Natural killer cell treated with Interleukin-12 subunit alpha and Interleukin-12 subunit beta and Interleukin-15 and Interleukin-18, amount 100 ng/mL, for 72 hours (primary cell): ENCODE results near the gene PRKN. TPM values are rescaled to one million over a fixed set of nuclear protein-coding genes. Genes with fewer than 3 reads are reported as not detected.

Source experiments
- ATAC-seq, 2 donors: fragments of 150-1000 bp; cut with Tn5 transposase in 1 of 2; sonication (Bioruptor Pico), chemical (Tn5 transposase) in 1 of 2; 2 replicates each; pipeline ENCODE4 v1.10.0; 2021
- DNase-seq: peaks from one replicate; pipeline ENCODE4 v3.0.0; 2022; ENCODE audit warnings: low spot score
- H3K27ac Mint-ChIP-seq, 2 donors: 1 replicate in 1 of 2; 2 replicates in 1 of 2; pipeline ENCODE4 v1.8.0; 2022; ENCODE audit warnings: mixed read lengths in 2 of 2, mild to moderate bottlenecking in 1 of 2, moderate library complexity in 1 of 2
- H3K27me3 Mint-ChIP-seq, 2 donors: 1 replicate in 1 of 2; 2 replicates in 1 of 2; pipeline ENCODE4 v1.8.0; 2022; ENCODE audit warnings: mixed read lengths in 2 of 2
- H3K36me3 Mint-ChIP-seq: one replicate; pipeline ENCODE4 v1.8.0; 2022; ENCODE audit warnings: mixed read lengths
- H3K4me1 Mint-ChIP-seq, 2 donors: 1 replicate in 1 of 2; 2 replicates in 1 of 2; pipeline ENCODE4 v1.8.0; 2022; ENCODE audit warnings: low read depth in 2 of 2, mixed read lengths in 2 of 2, mild to moderate bottlenecking in 1 of 2
- H3K4me3 Mint-ChIP-seq: one replicate; pipeline ENCODE4 v1.8.0; 2022; ENCODE audit warnings: mixed read lengths
- H3K9me3 Mint-ChIP-seq: 2 replicates; pipeline ENCODE4 v1.8.0; 2022; ENCODE audit warnings: mixed read lengths
- total RNA-seq, 2 donors: library from RNA; stranded (reverse); gene quantifications; one replicate each; pipeline ENCODE4 v1.2.3, GENCODE V29; 2022

Gene PRKN
- total RNA-seq, 2 donors from 2014 or later: not detected

DNA sequence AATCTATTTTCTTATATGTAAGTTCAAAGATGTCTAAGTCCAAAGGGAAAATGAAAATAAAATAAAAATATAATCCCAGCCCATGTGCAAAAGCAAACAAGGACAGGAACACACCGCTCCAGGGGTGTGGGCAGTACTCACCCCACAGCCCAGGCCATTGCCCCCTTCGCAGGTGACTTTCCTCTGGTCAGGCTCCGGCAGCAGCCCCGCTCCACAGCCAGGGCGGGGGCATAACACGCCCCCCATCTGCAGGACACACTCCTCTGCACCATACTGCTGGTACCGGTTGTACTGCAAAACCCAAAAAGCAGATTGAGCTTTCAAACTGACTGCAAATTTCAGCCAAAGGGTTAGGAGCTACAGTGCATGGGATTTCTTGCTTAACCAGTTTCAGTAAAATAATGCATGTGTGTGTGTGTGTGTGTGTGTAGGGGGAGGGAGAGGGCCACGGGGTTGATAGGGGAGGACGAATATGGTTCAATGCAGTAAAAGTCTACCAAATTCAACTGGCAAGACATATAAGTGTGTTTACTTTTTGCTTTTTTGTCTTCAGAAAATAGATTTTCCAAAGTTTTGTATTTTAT, 1178.8 kb downstream of the PRKN start:
- H3K27ac Mint-ChIP-seq: no peak overlapping the region
- H3K4me1 Mint-ChIP-seq: no peaks in the 10 kb centered on the region
- DNase-seq (no peak), ATAC-seq (no peak)
- no peaks in the 10 kb centered on the region for H3K36me3 Mint-ChIP-seq
- H3K27me3 Mint-ChIP-seq: peaks cover 5 to 15% of the 10 kb centered on the region in 2 donors
- H3K4me3 Mint-ChIP-seq: no peak overlapping the region
- H3K9me3 Mint-ChIP-seq: no peaks in the 10 kb centered on the region

DNA sequence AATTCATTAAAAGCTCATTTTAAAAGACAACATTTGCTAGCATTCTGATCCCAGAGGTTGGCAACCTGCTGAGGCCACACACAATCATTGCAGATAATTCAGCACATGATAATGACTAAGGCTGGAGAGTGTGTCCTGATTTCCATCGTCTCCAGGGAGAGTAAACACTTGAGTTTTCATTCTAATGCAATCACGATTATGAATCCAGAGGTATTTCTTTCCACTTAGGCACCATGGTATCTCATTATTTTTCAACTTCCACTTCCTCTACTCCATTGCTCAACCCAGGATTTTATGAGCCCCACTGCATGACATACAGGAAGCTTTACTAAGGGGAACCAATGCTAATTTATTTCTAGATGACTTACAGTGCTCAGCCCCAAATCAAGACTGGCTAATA, 1179.9 kb downstream of the PRKN start:
- Mint-ChIP-seq H3K27ac (no peak overlapping the region), H3K4me3 (no peak overlapping the region), H3K36me3 (no peaks in the 10 kb centered on the region), H3K4me1 (no peaks in the 10 kb centered on the region), H3K27me3 (peaks cover 5 to 8% of the 10 kb centered on the region in 2 donors), H3K9me3 (no peaks in the 10 kb centered on the region)
- ATAC-seq: no peak
- no peak for DNase-seq

DNA sequence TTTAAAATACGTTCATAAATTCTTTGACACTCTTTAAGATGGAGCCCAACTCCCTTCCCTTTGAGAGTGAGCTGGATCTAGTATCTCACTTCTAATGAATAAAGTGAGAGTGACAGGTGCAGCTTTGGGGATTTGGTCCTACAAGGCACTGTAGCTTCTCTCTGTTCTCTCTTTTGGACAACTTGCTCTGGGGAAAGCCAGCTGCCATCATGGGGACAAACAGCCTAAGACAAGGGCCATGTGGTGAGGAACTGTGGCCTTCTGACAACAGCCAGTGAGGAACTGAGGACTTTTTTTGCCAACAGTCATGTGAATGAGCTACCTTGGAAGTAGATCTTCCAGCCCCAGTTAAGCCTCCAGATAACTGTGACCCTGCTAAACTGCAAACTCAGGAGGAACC, 1180.9 kb downstream of the PRKN start:
- no peak overlapping the region for H3K4me3 Mint-ChIP-seq
- peaks cover 5 to 13% of the 10 kb centered on the region in 2 donors for H3K27me3 Mint-ChIP-seq
- H3K36me3 Mint-ChIP-seq: no peaks in the 10 kb centered on the region
- H3K27ac Mint-ChIP-seq: no peak overlapping the region
- H3K9me3 Mint-ChIP-seq: no peaks in the 10 kb centered on the region
- DNase-seq (no peak), ATAC-seq (no peak)
- H3K4me1 Mint-ChIP-seq: no peaks in the 10 kb centered on the region

DNA sequence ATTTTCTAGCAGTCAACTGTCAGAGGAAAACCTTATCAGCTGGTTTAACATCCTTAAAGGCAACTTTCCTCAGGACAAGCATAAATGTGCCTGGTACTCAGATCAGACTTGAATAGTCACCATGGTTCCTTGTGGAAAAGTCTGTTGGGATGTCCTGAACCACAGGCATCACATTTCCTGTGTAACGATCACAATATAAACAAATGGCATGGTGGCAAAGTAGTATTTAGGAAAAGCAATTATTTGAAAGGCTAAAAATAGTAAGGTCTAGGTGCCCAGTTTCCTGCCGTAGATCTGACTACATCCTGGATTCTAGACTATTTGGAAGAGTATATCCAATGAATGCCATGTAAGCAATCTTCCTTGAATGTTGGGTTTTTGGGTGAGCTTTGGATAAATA, 1181.8 kb downstream of the PRKN start:
- Mint-ChIP-seq H3K27me3 (peaks cover 5 to 8% of the 10 kb centered on the region in 2 donors), H3K4me1 (no peaks in the 10 kb centered on the region), H3K36me3 (no peaks in the 10 kb centered on the region), H3K9me3 (no peaks in the 10 kb centered on the region), H3K4me3 (no peak overlapping the region), H3K27ac (no peak overlapping the region)
- ATAC-seq: no peak
- no peak for DNase-seq

DNA sequence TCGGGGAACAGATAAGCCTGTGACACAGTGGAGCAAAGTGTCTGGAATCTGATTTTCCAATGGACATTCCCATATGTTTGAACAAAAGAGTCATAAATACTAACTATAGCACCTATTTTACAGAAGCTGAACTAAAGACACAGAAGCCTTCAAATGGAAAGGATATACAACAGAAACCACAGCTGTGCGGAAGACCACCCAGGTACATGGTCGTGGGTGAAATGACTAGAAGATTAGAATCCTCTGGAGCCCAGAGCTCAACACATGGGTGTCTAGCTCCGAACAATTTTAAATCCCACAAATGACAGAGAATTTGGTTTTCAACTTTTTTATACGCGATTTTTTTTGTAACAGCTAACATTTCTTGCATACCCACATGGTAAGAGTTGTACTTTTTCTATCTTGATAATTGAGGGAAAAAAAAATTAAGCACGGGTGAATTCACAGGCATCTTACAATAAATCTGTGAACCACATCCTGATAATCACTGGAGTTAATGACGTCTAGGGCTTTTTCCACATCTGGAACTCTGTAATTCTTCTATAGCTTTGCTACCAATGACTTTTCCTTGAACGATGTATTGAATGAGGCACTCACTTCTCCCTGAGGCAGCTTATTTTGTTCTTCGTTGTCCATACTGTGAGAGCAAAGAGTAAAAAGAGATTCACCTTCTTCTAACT, 1182.6 kb downstream of the PRKN start:
- DNase-seq: no peak
- ATAC-seq: no peak
- Mint-ChIP-seq H3K4me1 (no peaks in the 10 kb centered on the region), H3K27me3 (peaks cover 5 to 8% of the 10 kb centered on the region in 2 donors), H3K9me3 (no peaks in the 10 kb centered on the region), H3K4me3 (no peak overlapping the region), H3K27ac (no peak overlapping the region), H3K36me3 (no peaks in the 10 kb centered on the region)

DNA sequence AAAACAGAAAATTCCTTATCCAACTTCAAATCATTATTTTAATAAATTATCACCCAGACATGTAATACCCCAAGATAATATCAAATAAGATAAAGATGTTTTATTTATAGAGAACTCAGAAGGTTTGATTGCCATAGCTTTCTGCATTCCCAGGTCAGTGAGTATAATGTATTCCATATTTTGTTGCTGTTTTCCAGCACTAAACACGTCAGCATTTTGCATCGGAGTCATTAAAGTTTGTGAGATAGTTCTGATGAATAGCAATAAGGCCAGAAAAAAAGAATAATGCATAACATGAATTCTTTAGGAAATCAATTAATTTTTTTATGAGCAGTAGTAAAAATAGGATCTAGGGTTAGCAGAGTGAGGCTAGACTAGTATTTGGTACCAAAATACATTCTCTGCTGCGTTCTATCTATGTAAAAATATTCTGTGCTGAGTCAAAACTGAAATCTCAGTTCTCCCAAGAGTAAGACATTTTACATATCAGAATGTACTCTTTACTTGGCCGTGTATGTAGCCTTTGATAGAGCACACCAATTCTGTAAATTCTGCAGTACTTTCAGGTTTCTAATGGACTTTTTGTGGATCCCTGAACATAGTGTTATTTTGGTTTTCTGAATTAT, 1183.8 kb downstream of the PRKN start:
- DNase-seq (no peak), ATAC-seq (no peak)
- H3K36me3 Mint-ChIP-seq: no peaks in the 10 kb centered on the region
- H3K4me3 Mint-ChIP-seq: no peak overlapping the region
- H3K9me3 Mint-ChIP-seq: no peaks in the 10 kb centered on the region
- no peaks in the 10 kb centered on the region for H3K4me1 Mint-ChIP-seq
- H3K27me3 Mint-ChIP-seq: peaks cover 7 to 8% of the 10 kb centered on the region in 2 donors
- no peak overlapping the region for H3K27ac Mint-ChIP-seq

DNA sequence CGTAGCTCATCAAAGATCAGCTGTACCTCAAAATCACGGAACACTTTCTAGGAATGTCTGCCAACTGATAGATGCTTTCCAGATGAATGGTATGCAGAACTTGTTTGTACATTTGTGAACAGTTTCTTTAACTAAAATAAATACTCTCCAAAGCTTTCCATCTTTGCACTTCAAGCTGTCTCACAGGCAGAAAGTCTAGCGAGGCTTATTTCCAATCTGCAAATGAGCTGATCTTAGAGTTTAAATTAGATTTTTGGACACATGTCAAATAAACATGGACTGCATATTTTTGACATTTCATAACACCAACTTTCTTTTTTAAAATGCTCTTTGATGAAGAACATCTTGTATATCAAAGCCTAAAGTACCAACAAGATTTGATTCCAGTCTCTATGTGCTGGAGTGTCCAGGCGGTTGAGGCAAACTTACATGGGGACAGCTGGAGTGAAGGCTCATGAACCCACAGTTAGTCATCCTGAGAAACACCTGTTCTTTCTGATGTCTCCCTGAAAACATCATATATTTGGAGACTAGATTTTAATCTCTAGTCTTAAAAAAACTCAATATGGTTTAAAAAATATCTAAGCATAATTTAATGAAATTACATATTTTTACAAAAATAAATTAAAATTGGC, 1185.1 kb downstream of the PRKN start:
- Mint-ChIP-seq H3K36me3 (no peaks in the 10 kb centered on the region), H3K27ac (no peak overlapping the region), H3K27me3 (peaks cover 7 to 8% of the 10 kb centered on the region in 2 donors), H3K9me3 (no peaks in the 10 kb centered on the region), H3K4me3 (no peak overlapping the region), H3K4me1 (no peaks in the 10 kb centered on the region)
- DNase-seq (no peak), ATAC-seq (no peak)

DNA sequence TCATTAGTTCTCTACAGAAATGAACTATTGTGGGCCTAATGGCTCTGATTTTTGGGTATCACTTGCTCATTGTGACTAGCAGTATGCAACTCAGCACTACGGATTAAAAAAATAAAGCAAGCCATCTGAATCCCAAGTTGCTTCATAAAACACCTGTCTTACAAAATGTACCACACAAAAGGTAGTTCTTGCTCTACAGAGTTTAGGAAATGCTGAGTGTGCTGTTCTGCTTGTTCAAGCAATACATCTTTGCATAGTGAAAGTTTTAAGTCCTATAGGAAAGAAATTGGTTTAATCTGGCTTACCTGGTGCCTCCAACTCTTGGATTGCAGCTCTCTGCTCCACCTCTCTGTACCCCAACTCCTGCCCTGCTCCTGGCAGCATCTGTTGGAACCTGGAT, 1187.0 kb downstream of the PRKN start:
- Mint-ChIP-seq H3K36me3 (no peaks in the 10 kb centered on the region), H3K4me1 (no peaks in the 10 kb centered on the region), H3K9me3 (no peaks in the 10 kb centered on the region), H3K27me3 (peaks cover 7 to 8% of the 10 kb centered on the region in 2 donors), H3K27ac (no peak overlapping the region), H3K4me3 (no peak overlapping the region)
- DNase-seq (no peak), ATAC-seq (no peak)

DNA sequence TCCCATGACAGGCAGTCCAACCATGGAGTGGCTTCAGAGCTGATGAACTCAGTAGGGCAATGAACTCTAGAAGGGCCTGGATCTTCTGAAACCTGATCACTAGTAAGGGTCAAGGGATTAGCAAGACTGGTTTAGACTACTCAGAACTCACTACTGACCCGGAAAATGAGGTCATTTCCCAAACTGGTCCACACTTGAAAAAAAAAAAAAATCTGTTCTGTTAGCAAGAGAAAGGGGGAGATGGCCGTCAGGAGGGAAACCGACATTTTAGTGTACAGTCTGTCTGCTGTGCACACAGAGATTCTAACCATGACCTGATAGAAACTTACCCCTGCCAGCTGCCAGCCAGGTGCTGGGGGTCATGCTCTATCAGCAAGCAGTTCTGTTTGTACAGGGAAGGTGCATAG, 1191.3 kb downstream of the PRKN start:
- no peaks in the 10 kb centered on the region for H3K4me1 Mint-ChIP-seq
- peaks cover 4 to 16% of the 10 kb centered on the region in 2 donors for H3K27me3 Mint-ChIP-seq
- H3K4me3 Mint-ChIP-seq: no peak overlapping the region
- DNase-seq (no peak), ATAC-seq (no peak)
- no peaks in the 10 kb centered on the region for H3K36me3 Mint-ChIP-seq
- H3K27ac Mint-ChIP-seq: no peak overlapping the region
- no peaks in the 10 kb centered on the region for H3K9me3 Mint-ChIP-seq

DNA sequence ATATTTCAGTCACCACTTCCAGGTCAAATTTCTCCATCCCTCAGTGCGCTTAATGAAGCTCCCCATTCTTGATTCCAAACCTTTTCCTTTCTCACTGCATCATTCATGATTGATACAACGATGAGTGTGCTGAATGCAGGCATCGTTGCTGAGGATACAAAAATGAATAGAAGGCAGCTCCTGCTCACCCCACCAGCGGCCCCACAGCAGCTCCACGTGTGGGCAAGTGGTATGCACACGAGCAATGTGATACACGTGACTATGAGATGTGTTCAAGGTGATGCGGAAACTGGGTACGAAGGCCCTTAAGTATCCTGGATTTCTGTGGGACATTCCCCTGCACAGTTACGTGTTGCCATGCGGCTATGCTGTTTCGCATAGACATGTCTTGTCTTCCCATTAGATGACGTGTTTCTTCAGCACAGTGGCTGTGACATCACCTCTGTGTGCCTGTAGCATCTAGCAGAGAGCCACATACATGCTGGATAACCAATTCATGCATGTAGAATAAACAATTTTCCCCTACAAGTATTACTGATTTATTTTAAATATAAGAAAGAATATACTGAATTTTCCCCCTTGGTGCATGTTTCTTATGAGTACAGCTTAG, 1193.2 kb downstream of the PRKN start:
- Mint-ChIP-seq H3K27me3 (peaks cover 2 to 16% of the 10 kb centered on the region in 2 donors), H3K4me3 (no peak overlapping the region), H3K36me3 (no peaks in the 10 kb centered on the region), H3K4me1 (no peaks in the 10 kb centered on the region), H3K9me3 (no peaks in the 10 kb centered on the region), H3K27ac (no peak overlapping the region)
- DNase-seq (no peak), ATAC-seq (no peak)

DNA sequence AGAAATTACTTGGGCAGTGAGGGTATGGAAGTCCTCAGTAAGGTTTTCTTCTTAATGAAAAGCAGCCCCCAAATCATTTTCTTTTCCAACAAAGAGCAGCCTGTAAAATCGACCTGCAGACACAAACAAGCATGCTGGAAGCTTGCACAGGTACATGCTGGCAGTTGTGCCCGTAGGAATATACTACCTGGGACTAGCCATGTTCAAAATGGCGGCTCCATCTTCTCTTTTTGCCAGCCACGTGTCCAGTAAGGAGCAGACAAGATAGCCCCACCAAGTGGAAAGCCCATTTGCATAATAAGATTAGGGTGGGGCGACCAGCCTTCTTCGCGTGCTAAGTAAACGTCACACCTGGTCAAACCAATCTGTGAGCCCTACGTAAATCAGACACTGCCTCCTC, 1194.3 kb downstream of the PRKN start:
- H3K36me3 Mint-ChIP-seq: no peaks in the 10 kb centered on the region
- H3K4me1 Mint-ChIP-seq: no peaks in the 10 kb centered on the region
- no peak for ATAC-seq
- no peaks in the 10 kb centered on the region for H3K9me3 Mint-ChIP-seq
- DNase-seq: no peak
- H3K27me3 Mint-ChIP-seq: peaks cover 2 to 16% of the 10 kb centered on the region in 2 donors
- no peak overlapping the region for H3K27ac Mint-ChIP-seq
- no peak overlapping the region for H3K4me3 Mint-ChIP-seq

DNA sequence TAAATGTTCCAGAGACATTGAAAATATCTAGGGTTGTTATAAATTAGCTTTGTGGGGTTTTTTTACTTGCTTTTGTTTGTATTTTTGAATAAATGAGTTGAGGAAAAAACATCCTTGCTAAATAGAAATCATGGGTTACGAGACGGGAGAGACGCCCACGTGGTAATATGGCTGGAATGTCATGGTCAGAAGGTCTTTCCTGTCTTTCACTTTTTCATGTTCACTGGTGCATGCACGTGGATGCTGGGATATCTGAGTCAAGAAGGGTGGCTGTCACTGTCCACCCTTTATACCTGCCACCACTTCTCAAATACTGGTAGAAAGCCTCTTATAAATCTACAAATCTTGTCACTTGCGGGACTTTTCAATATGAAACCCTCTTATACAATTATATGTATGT, 1195.0 kb downstream of the PRKN start:
- Mint-ChIP-seq H3K4me1 (no peaks in the 10 kb centered on the region), H3K4me3 (no peak overlapping the region), H3K9me3 (no peaks in the 10 kb centered on the region), H3K27ac (no peak overlapping the region), H3K36me3 (no peaks in the 10 kb centered on the region), H3K27me3 (peaks cover 2 to 16% of the 10 kb centered on the region in 2 donors)
- DNase-seq (no peak), ATAC-seq (no peak)

DNA sequence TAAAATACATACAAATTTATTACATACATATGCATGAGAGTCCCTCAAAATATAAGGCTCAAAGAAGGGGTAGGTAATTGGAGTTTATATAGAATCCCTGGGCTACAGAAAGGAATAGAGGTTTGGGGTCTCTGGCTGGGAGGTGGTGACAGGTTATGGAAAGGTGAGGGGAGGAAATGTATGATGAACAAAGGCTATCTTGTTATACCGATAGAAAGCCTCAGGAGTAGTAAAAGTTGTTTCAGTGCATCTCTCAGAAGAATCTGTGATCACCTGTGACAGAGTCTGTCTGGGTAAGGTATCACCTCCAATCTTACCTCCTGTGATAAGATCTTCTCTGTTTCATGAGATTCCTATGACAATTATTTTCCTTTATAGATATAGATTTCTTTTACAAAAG, 1200.8 kb downstream of the PRKN start:
- Mint-ChIP-seq H3K4me1 (no peaks in the 10 kb centered on the region), H3K27ac (no peak overlapping the region), H3K9me3 (no peaks in the 10 kb centered on the region), H3K27me3 (peaks cover 0 to 10% of the 10 kb centered on the region in 2 donors), H3K36me3 (no peaks in the 10 kb centered on the region), H3K4me3 (no peak overlapping the region)
- DNase-seq (no peak), ATAC-seq (no peak)

DNA sequence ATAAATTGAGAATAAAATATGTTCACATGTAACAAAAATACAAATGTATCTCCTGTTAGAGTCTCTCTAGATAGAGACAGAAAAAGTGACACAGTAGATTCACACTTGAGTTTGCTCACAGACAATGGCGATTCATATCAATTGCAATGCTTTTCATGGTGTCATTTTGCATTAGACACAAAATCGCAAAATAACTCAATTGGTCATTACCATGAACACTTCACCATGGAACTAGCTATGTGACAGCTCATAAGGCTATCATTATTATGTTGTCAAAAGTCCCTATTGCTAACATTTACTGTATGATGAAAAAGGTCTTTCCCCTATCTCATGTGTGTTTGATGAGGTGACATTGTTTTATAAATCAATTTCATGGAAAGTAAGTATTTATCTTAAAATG, 1204.2 kb downstream of the PRKN start:
- DNase-seq (no peak), ATAC-seq (no peak)
- H3K4me1 Mint-ChIP-seq: no peaks in the 10 kb centered on the region
- H3K9me3 Mint-ChIP-seq: no peaks in the 10 kb centered on the region
- no peak overlapping the region for H3K4me3 Mint-ChIP-seq
- H3K36me3 Mint-ChIP-seq: no peaks in the 10 kb centered on the region
- H3K27ac Mint-ChIP-seq: no peak overlapping the region
- peaks cover 0 to 22% of the 10 kb centered on the region in 2 donors for H3K27me3 Mint-ChIP-seq
